OCI-LY3 (cell line): ENCODE measurements around the gene DHX35.

Experiments used
- H2AFZ ChIP-seq: fragments of 200-600, 300-600 bp; shearing (Covaris generic); 2 replicates; pipeline ENCODE4 v1.6.0; 2014; ENCODE audit warnings: antibody characterized with exemption, low read depth, low read length
- H3K27ac ChIP-seq: fragments of 200-600, 300-600 bp; sonication (generic); 2 replicates; pipeline ENCODE4 v1.5.1; 2014; ENCODE audit warnings: mild to moderate bottlenecking, low read length, moderate library complexity, mixed read lengths
- H3K27me3 ChIP-seq: fragments of 200-600, 300-600 bp; sonication (generic); 2 replicates; pipeline ENCODE4 v1.6.1; 2014; ENCODE audit warnings: low read depth, low read length, mixed read lengths
- H3K36me3 ChIP-seq: fragments of 200-600, 300-600 bp; sonication (generic); replicated peaks from 2 replicates; pipeline ENCODE3; 2014; ENCODE audit warnings: low read depth, low read length, mixed read lengths
- H3K4me1 ChIP-seq: fragments of 300-600, 200-600 bp; sonication (generic); 2 replicates; pipeline ENCODE4 v1.6.1; 2014; ENCODE audit warnings: low read length, mixed read lengths
- H3K4me2 ChIP-seq: fragments of 200-600, 300-600 bp; sonication (generic); 2 replicates; pipeline ENCODE4 v1.6.1; 2014; ENCODE audit warnings: low read length, mixed read lengths
- H3K4me3 ChIP-seq: fragments of 300-600, 200-600 bp; sonication (generic); 2 replicates; pipeline ENCODE4 v1.5.1; 2014; ENCODE audit warnings: antibody characterized with exemption, mild to moderate bottlenecking, low read length, moderate library complexity
- H3K79me2 ChIP-seq: fragments of 300-600, 200-600 bp; shearing (Covaris generic); 2 replicates; pipeline ENCODE4 v1.6.1; 2014; ENCODE audit warnings: mild to moderate bottlenecking, low read length, mixed read lengths
- H3K9ac ChIP-seq: fragments of 300-600, 200-600 bp; shearing (Covaris generic); 2 replicates; pipeline ENCODE4 v1.6.0; 2014; ENCODE audit warnings: mild to moderate bottlenecking, low read length, moderate library complexity
- H3K9me3 ChIP-seq: fragments of 200-600, 300-600 bp; shearing (Covaris generic); 2 replicates; pipeline ENCODE4 v1.6.1; 2014; ENCODE audit warnings: low read length, mixed read lengths; ENCODE audit not compliant: insufficient read depth
- H4K20me1 ChIP-seq: fragments of 200-600, 300-600 bp; sonication (generic); 2 replicates; pipeline ENCODE4 v1.6.1; 2016; ENCODE audit warnings: low read length, mixed read lengths; ENCODE audit not compliant: insufficient read depth
- CTCF ChIP-seq: fragments of 200-600, 300-600 bp; sonication (generic); IDR thresholded peaks from 2 replicates; pipeline ENCODE4 v1.5.1; 2014; ENCODE audit warnings: antibody characterized with exemption, low read length, low read depth
- EZH2phosphoT487 ChIP-seq: fragments of 200-600 bp; shearing (Covaris generic); IDR thresholded peaks from 2 replicates; pipeline ENCODE4 v1.6.1; 2018; ENCODE audit warnings: antibody characterized with exemption, mixed run types, low read depth

The DHX35 gene

GRCh38 chr20:39057911-39058310 is 95.8 kb downstream of the DHX35 start:
- Histone ChIP-seq H3K9me3 (no peaks in the 10 kb centered on the region), H3K79me2 (no peaks in the 10 kb centered on the region), H3K4me2 (no peak overlapping the region), H3K27ac (no peak overlapping the region), H3K4me1 (no peaks in the 10 kb centered on the region), H3K27me3 (no peaks in the 10 kb centered on the region), H4K20me1 (no peaks in the 10 kb centered on the region), H2AFZ (no peak overlapping the region), H3K9ac (no peak overlapping the region), H3K36me3 (no peaks in the 10 kb centered on the region), H3K4me3 (no peak overlapping the region)
- no peak for TF ChIP-seq EZH2phosphoT487
- no peak for TF ChIP-seq CTCF

DNA sequence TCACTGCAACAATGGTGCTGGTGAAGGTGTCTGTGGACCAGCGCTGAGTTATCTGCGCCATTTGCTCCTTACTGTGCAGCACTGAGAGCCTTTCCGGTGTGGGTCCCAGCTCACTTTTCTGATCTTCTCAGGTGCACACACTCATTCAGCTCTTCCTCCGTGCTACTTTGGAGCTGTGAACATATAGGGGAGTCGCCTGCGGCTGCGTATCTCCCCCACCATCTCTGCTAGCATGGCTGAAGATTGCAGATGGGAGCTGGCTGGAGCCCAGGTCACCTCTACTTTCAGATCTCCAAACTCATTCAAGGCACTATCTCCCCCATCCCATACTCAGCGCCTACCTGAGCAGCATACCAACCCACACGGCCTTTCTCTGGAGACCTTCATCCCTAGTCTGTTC is 96.9 kb downstream of the DHX35 start:
- Histone ChIP-seq H3K79me2 (no peaks in the 10 kb centered on the region), H3K9me3 (no peaks in the 10 kb centered on the region), H3K27ac (no peak overlapping the region), H3K4me1 (no peaks in the 10 kb centered on the region), H3K36me3 (no peaks in the 10 kb centered on the region), H3K4me2 (no peak overlapping the region), H3K9ac (no peak overlapping the region), H2AFZ (no peak overlapping the region), H3K27me3 (no peaks in the 10 kb centered on the region), H3K4me3 (no peak overlapping the region), H4K20me1 (no peaks in the 10 kb centered on the region)
- no peak for TF ChIP-seq CTCF
- no peak for TF ChIP-seq EZH2phosphoT487

DNA sequence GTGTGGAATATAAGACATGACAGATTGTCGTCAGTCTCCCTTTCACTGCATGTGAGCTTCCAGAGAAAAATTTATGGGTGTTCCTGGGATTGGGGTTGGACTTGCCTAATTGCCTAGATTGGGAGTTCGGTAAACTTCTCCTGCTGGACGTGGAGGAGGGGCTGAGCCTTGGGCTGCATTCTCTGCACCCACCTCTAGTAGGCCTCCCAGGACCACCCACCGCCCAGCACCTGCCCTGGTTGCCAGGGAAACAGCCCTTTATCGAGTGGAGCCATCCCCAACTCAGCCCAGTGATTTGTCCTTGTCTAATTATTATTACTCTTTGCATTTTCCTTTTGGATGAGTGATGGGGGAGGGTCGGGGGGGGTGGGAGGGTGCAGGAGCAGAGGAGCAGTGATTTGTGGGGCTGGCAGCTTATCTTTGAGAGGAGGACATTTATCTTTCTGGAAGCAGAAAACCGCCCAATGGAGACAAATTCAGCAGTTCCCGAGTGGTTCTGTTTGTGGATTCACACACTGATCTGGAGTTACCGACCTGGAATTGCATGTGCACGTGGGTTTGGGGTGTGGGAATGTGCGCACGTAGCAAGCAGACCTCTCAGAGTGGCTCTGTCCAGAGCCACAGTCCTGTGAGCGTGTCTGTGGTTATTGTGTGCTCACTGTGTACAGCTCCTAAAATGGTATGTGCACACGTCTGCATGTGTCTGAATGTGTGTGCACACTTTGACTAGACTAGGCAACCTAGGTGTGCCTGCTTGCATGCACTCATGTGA is 104.5 kb downstream of the DHX35 start:
- Histone ChIP-seq H2AFZ (no peak overlapping the region), H3K36me3 (no peaks in the 10 kb centered on the region), H3K79me2 (no peaks in the 10 kb centered on the region), H3K27me3 (peaks cover 37% of the 10 kb centered on the region), H3K9me3 (no peaks in the 10 kb centered on the region), H4K20me1 (no peaks in the 10 kb centered on the region), H3K4me1 (no peaks in the 10 kb centered on the region), H3K4me3 (no peak overlapping the region), H3K27ac (no peak overlapping the region), H3K4me2 (no peak overlapping the region), H3K9ac (no peak overlapping the region)
- TF ChIP-seq EZH2phosphoT487 (no peak), CTCF (no peak)

DNA sequence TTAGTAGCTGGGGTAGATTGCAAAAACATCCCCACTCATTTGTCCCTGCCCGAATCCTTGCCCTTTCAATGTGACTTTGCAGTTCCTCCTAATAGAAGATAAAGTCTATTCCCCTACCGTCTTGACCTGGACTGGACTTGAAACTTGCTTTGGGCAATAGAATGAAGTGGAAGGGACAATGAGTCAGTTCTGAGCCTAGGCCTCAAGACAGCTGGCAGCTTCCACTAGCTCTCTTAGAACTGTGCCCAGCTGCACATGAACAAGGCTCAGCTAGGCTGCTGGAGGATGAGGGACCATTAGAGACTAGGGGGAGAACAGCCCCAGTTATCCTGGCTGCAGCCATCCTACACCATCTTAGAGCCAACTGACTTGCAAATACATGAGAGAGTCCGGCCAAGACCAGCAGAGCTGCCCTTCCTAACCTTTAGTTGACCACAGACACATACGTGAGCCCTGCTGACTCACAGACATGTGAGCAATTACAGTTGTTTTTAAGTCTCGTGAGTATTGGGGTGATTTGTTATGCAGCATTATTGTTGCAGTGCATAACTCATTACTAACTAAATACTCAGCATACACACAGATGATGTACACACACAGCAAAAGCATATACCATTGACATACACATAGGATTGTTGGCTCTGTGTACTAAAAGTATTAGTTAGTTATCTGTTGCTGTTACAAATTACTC is 105.5 kb downstream of the DHX35 start:
- H3K4me3 ChIP-seq, result no peak overlapping the region
- no peaks in the 10 kb centered on the region for H3K9me3 ChIP-seq
- H4K20me1 ChIP-seq, result no peaks in the 10 kb centered on the region
- no peaks in the 10 kb centered on the region for H3K4me1 ChIP-seq
- no peak overlapping the region for H2AFZ ChIP-seq
- no peak overlapping the region for H3K4me2 ChIP-seq
- H3K79me2 ChIP-seq, result no peaks in the 10 kb centered on the region
- H3K36me3 ChIP-seq, result no peaks in the 10 kb centered on the region
- no peak overlapping the region for H3K9ac ChIP-seq
- no peak for TF ChIP-seq EZH2phosphoT487
- no peak for TF ChIP-seq CTCF
- no peak overlapping the region for H3K27ac ChIP-seq
- H3K27me3 ChIP-seq, result peaks cover 42% of the 10 kb centered on the region
